ENCODE results near the gene PRKD2. TPM values are rescaled to one million over a fixed set of nuclear protein-coding genes. Genes with fewer than 3 reads are reported as not detected.
A peak's percentile ranks its signal among the peaks of the same experiment; 100 is the strongest.

Gene PRKD2
- total RNA-seq, 1 experiment from 2014 or later, result 45.4 TPM

DNA sequence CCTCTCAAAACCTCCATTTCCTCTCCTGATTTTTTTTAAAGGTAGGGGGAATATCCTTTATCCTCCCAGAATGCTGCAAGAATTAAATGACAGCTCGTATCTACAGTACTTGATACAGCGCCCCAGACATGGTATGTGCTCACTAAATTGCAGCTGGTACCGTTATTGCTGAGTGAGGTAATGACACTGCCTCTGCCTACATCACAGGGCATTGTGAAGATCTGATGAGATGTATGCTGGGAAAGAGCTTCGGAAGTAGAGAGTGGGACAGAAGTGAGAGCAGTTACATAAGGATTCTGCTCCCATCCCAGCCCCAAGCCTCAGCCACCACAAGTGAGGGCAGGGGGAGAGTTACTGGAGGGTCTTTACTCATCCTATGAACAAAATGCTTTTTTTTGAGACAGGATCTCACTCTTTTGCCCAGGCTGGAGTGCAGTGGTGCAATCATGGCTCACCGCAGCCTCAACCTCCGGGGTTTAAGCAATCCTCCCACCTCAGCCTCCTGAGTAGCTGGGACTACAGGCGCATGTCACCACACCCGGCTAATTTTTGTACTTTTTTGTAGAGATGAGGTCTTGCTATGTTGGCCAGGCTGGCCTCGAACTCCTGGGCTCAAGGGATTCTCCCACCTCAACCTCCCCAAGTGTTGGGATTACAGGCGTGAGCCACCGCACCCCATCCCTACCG lies 27.2 kb upstream of the PRKD2 start:
- Mint-ChIP-seq H3K4me1 (ENCODE audit: low read depth, unreplicated experiment) (peaks cover 26% of the 10 kb centered on the region), H3K9me3 (ENCODE audit: unreplicated experiment) (no peaks in the 10 kb centered on the region), H3K27ac (ENCODE audit: unreplicated experiment) (no peak overlapping the region), H3K36me3 (ENCODE audit: insufficient read depth, unreplicated experiment) (peaks cover 71% of the 10 kb centered on the region), H3K4me3 (ENCODE audit: unreplicated experiment) (peak overlapping the region; percentile 94), H3K27me3 (ENCODE audit: insufficient read depth, unreplicated experiment) (no peaks in the 10 kb centered on the region)
- no peaks in the 10 kb centered on the region for H3K4me1 ChIP-seq
- no peak overlapping the region for H3K4me3 ChIP-seq (ENCODE audit: low read depth, low read length)
- no peaks in the 10 kb centered on the region for H3K9me3 ChIP-seq
- peaks cover 5% of the 10 kb centered on the region for H3K36me3 ChIP-seq (ENCODE audit: control insufficient read depth, insufficient read depth, low read length)
- TF ChIP-seq, protein P1, sequence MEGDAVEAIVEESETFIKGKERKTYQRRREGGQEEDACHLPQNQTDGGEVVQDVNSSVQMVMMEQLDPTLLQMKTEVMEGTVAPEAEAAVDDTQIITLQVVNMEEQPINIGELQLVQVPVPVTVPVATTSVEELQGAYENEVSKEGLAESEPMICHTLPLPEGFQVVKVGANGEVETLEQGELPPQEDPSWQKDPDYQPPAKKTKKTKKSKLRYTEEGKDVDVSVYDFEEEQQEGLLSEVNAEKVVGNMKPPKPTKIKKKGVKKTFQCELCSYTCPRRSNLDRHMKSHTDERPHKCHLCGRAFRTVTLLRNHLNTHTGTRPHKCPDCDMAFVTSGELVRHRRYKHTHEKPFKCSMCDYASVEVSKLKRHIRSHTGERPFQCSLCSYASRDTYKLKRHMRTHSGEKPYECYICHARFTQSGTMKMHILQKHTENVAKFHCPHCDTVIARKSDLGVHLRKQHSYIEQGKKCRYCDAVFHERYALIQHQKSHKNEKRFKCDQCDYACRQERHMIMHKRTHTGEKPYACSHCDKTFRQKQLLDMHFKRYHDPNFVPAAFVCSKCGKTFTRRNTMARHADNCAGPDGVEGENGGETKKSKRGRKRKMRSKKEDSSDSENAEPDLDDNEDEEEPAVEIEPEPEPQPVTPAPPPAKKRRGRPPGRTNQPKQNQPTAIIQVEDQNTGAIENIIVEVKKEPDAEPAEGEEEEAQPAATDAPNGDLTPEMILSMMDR (IDR thresholded peaks at IDR 0.05; ENCODE audit: insufficient read depth in 1 of 2, low read depth in 1 of 2, low read length in 1 of 2, severe bottlenecking in 1 of 2, unreplicated experiment in 1 of 2), result no peak
- no peak for DNase-seq
- ChIA-PET POLR2A (interaction anchor here (0.6 to 0.9 kb wide), 2 partner anchors 59 to 144 kb away, joined by 3 to 12 read pairs; no protein-coding TSS in a partner anchor), CTCF (no interaction called here)
- TSS peak; percentile 21 for BruUV-seq (replicated peaks)
- H3K27me3 ChIP-seq (replicated peaks; ENCODE audit: control insufficient read depth, insufficient read depth, low read length), result no peaks in the 10 kb centered on the region
- intact Hi-C loops (cut with micrococcal nuclease; ENCODE audit: unreplicated experiment), result no loop called here

DNA sequence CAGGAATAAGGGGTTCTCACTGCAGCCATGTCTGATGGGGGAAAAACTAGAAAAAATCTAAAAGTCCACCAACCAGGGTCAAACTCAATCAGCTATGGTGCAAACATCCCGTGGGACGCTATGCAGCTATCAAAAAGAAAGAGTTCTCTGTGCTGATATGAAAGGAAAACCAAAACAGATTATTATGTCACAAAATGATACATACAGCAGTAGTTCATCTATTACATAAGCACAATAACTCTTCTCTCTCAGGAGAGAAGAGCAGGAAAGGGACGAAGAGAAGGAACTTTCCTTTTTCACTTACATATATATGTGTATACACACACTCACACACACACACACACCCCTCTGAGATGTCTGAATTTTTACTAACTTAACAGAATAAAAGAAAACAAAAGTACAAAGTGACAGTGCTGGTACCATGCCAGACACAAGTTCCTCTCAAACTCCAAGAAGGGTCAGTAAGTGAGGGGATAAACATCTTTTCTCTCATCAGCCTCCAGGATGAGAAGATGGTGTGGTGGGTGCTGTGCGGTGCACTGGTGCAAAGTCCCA lies 26.1 kb upstream of the PRKD2 start:
- no peak overlapping the region for H3K27ac Mint-ChIP-seq (ENCODE audit: unreplicated experiment)

DNA sequence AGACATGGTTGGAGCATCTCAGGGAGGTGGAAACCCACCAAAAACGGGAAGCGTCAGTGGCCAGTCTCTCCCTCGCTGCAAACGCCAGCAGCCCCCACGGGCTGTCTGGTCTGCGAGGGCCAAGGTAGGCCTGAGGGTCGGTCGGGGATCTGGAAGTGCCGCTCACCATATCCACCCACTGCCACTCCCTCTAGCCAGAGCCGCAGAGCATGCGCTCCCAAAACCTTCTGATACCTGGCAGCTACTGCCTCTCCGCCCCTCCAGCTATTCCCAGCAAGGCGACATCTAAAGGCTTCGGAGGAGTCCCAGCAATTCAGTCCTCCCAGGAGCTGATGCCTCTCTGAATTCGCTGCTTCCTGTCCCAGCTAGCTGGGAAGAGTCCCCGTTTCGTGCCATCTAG lies 24.5 kb upstream of the PRKD2 start:
- DNase-seq, result no peak
- H3K36me3 Mint-ChIP-seq (ENCODE audit: insufficient read depth, unreplicated experiment), result peaks cover 80% of the 10 kb centered on the region
- ChIA-PET CTCF (no interaction called here), POLR2A (no interaction called here)
- BruUV-seq (replicated peaks), result no TSS peak
- intact Hi-C loops (cut with micrococcal nuclease; ENCODE audit: unreplicated experiment), result no loop called here
- H3K36me3 ChIP-seq (ENCODE audit: control insufficient read depth, insufficient read depth, low read length), result peaks cover 7% of the 10 kb centered on the region
- TF ChIP-seq, protein P1 (IDR thresholded peaks at IDR 0.05; ENCODE audit: insufficient read depth in 1 of 2, low read depth in 1 of 2, low read length in 1 of 2, severe bottlenecking in 1 of 2, unreplicated experiment in 1 of 2), result no peak
- no peak overlapping the region for H3K4me3 ChIP-seq (ENCODE audit: low read depth, low read length)
- no peaks in the 10 kb centered on the region for H3K9me3 Mint-ChIP-seq (ENCODE audit: unreplicated experiment)
- H3K9me3 ChIP-seq, result no peaks in the 10 kb centered on the region
- H3K27me3 ChIP-seq (replicated peaks; ENCODE audit: control insufficient read depth, insufficient read depth, low read length), result no peaks in the 10 kb centered on the region
- no peaks in the 10 kb centered on the region for H3K27me3 Mint-ChIP-seq (ENCODE audit: insufficient read depth, unreplicated experiment)
- no peaks in the 10 kb centered on the region for H3K4me1 ChIP-seq
- H3K4me3 Mint-ChIP-seq (ENCODE audit: unreplicated experiment), result no peak overlapping the region
- peaks cover 26% of the 10 kb centered on the region for H3K4me1 Mint-ChIP-seq (ENCODE audit: low read depth, unreplicated experiment)
- H3K27ac Mint-ChIP-seq (ENCODE audit: unreplicated experiment), result no peak overlapping the region

More for the DNA sequence above, 26.1 kb upstream of the PRKD2 start:
- ChIA-PET POLR2A (no interaction called here), CTCF (no interaction called here)
- intact Hi-C loops (cut with micrococcal nuclease; ENCODE audit: unreplicated experiment), result no loop called here
- H3K9me3 Mint-ChIP-seq (ENCODE audit: unreplicated experiment), result no peaks in the 10 kb centered on the region
- peaks cover 71% of the 10 kb centered on the region for H3K36me3 Mint-ChIP-seq (ENCODE audit: insufficient read depth, unreplicated experiment)
- H3K4me3 ChIP-seq (ENCODE audit: low read depth, low read length), result no peak overlapping the region
- DNase-seq, result no peak
- no peaks in the 10 kb centered on the region for H3K4me1 ChIP-seq
- H3K36me3 ChIP-seq (ENCODE audit: control insufficient read depth, insufficient read depth, low read length), result peaks cover 6% of the 10 kb centered on the region
- no peak overlapping the region for H3K4me3 Mint-ChIP-seq (ENCODE audit: unreplicated experiment)
- peaks cover 26% of the 10 kb centered on the region for H3K4me1 Mint-ChIP-seq (ENCODE audit: low read depth, unreplicated experiment)
- no peaks in the 10 kb centered on the region for H3K9me3 ChIP-seq
- TSS peak; percentile 10 for BruUV-seq (replicated peaks)
- no peaks in the 10 kb centered on the region for H3K27me3 Mint-ChIP-seq (ENCODE audit: insufficient read depth, unreplicated experiment)
- TF ChIP-seq, protein P1 (IDR thresholded peaks at IDR 0.05; ENCODE audit: insufficient read depth in 1 of 2, low read depth in 1 of 2, low read length in 1 of 2, severe bottlenecking in 1 of 2, unreplicated experiment in 1 of 2), result no peak
- no peaks in the 10 kb centered on the region for H3K27me3 ChIP-seq (replicated peaks; ENCODE audit: control insufficient read depth, insufficient read depth, low read length)
